ENCODE measurements around the gene CHD2.

Gene CHD2

GRCh38 chr15:93032515-93033206 is 132.5 kb downstream of the CHD2 start:
- in situ Hi-C loops (cut with MboI; ENCODE audit: low sequenced_read_pairs), result loop anchor here (10.0 kb wide), 1 partner anchor 1092 kb away; no protein-coding TSS in a partner anchor

GRCh38 chr15:93033434-93034045 is 133.4 kb downstream of the CHD2 start:
- in situ Hi-C loops (cut with MboI; ENCODE audit: low sequenced_read_pairs), result loop anchor here (10.0 kb wide), 1 partner anchor 1091 kb away; no protein-coding TSS in a partner anchor

GRCh38 chr15:93034512-93034911 is 134.4 kb downstream of the CHD2 start:
- in situ Hi-C loops (cut with MboI; ENCODE audit: low sequenced_read_pairs), result loop anchor here (10.0 kb wide), 1 partner anchor 1090 kb away; no protein-coding TSS in a partner anchor

GRCh38 chr15:93035092-93035915 is 135.2 kb downstream of the CHD2 start:
- in situ Hi-C loops (cut with MboI; ENCODE audit: low sequenced_read_pairs), result loop anchor here (10.0 kb wide), 1 partner anchor 1089 kb away; no protein-coding TSS in a partner anchor

GRCh38 chr15:93035953-93036810 is 136.1 kb downstream of the CHD2 start:
- in situ Hi-C loops (cut with MboI; ENCODE audit: low sequenced_read_pairs), result loop anchor here (10.0 kb wide), 1 partner anchor 1089 kb away; no protein-coding TSS in a partner anchor

GRCh38 chr15:93036951-93037819 is 137.1 kb downstream of the CHD2 start:
- in situ Hi-C loops (cut with MboI; ENCODE audit: low sequenced_read_pairs), result loop anchor here (10.0 kb wide), 1 partner anchor 1088 kb away; no protein-coding TSS in a partner anchor

- in situ Hi-C loops (cut with MboI; ENCODE audit: low sequenced_read_pairs), result loop anchor here (10.0 kb wide), 1 partner anchor 1087 kb away; no protein-coding TSS in a partner anchor
These were observed 137.9 kb downstream of the CHD2 start for GRCh38 chr15:93037820-93038705.

GRCh38 chr15:93039562-93040287 is 139.6 kb downstream of the CHD2 start:
- in situ Hi-C loops (cut with MboI; ENCODE audit: low sequenced_read_pairs), result loop anchor here (10.0 kb wide), 1 partner anchor 1085 kb away; no protein-coding TSS in a partner anchor

GRCh38 chr15:93040288-93041158 is 140.4 kb downstream of the CHD2 start:
- in situ Hi-C loops (cut with MboI; ENCODE audit: low sequenced_read_pairs), result no loop called here

- in situ Hi-C loops (cut with MboI; ENCODE audit: low sequenced_read_pairs), result no loop called here
These were observed 141.0 kb downstream of the CHD2 start for GRCh38 chr15:93041159-93041547.

GRCh38 chr15:93042211-93042610 is 142.1 kb downstream of the CHD2 start:
- in situ Hi-C loops (cut with MboI; ENCODE audit: low sequenced_read_pairs), result no loop called here

- in situ Hi-C loops (cut with MboI; ENCODE audit: low sequenced_read_pairs), result no loop called here
These were observed 142.7 kb downstream of the CHD2 start for GRCh38 chr15:93042691-93043378.

GRCh38 chr15:93043621-93044300 is 143.6 kb downstream of the CHD2 start:
- in situ Hi-C loops (cut with MboI; ENCODE audit: low sequenced_read_pairs), result no loop called here

GRCh38 chr15:93044301-93045190 is 144.4 kb downstream of the CHD2 start:
- in situ Hi-C loops (cut with MboI; ENCODE audit: low sequenced_read_pairs), result no loop called here
